OCI-LY3 (cell line): Measurements from ENCODE around the gene HTR1A.

Experiments
- H2AFZ ChIP-seq: fragments of 200-600, 300-600 bp; shearing (Covaris generic); 2 replicates; pipeline ENCODE4 v1.6.0; 2014; ENCODE audit warnings: antibody characterized with exemption, low read depth, low read length
- H3K27ac ChIP-seq: fragments of 200-600, 300-600 bp; sonication (generic); 2 replicates; pipeline ENCODE4 v1.5.1; 2014; ENCODE audit warnings: mild to moderate bottlenecking, low read length, moderate library complexity, mixed read lengths
- H3K27me3 ChIP-seq: fragments of 200-600, 300-600 bp; sonication (generic); 2 replicates; pipeline ENCODE4 v1.6.1; 2014; ENCODE audit warnings: low read depth, low read length, mixed read lengths
- H3K36me3 ChIP-seq: fragments of 200-600, 300-600 bp; sonication (generic); replicated peaks from 2 replicates; pipeline ENCODE3; 2014; ENCODE audit warnings: low read depth, low read length, mixed read lengths
- H3K4me1 ChIP-seq: fragments of 300-600, 200-600 bp; sonication (generic); 2 replicates; pipeline ENCODE4 v1.6.1; 2014; ENCODE audit warnings: low read length, mixed read lengths
- H3K4me2 ChIP-seq: fragments of 200-600, 300-600 bp; sonication (generic); 2 replicates; pipeline ENCODE4 v1.6.1; 2014; ENCODE audit warnings: low read length, mixed read lengths
- H3K4me3 ChIP-seq: fragments of 300-600, 200-600 bp; sonication (generic); 2 replicates; pipeline ENCODE4 v1.5.1; 2014; ENCODE audit warnings: antibody characterized with exemption, mild to moderate bottlenecking, low read length, moderate library complexity
- H3K79me2 ChIP-seq: fragments of 300-600, 200-600 bp; shearing (Covaris generic); 2 replicates; pipeline ENCODE4 v1.6.1; 2014; ENCODE audit warnings: mild to moderate bottlenecking, low read length, mixed read lengths
- H3K9ac ChIP-seq: fragments of 300-600, 200-600 bp; shearing (Covaris generic); 2 replicates; pipeline ENCODE4 v1.6.0; 2014; ENCODE audit warnings: mild to moderate bottlenecking, low read length, moderate library complexity
- H3K9me3 ChIP-seq: fragments of 200-600, 300-600 bp; shearing (Covaris generic); 2 replicates; pipeline ENCODE4 v1.6.1; 2014; ENCODE audit warnings: low read length, mixed read lengths; ENCODE audit not compliant: insufficient read depth
- H4K20me1 ChIP-seq: fragments of 200-600, 300-600 bp; sonication (generic); 2 replicates; pipeline ENCODE4 v1.6.1; 2016; ENCODE audit warnings: low read length, mixed read lengths; ENCODE audit not compliant: insufficient read depth
- CTCF ChIP-seq: fragments of 200-600, 300-600 bp; sonication (generic); IDR thresholded peaks from 2 replicates; pipeline ENCODE4 v1.5.1; 2014; ENCODE audit warnings: antibody characterized with exemption, low read length, low read depth
- EZH2phosphoT487 ChIP-seq: fragments of 200-600 bp; shearing (Covaris generic); IDR thresholded peaks from 2 replicates; pipeline ENCODE4 v1.6.1; 2018; ENCODE audit warnings: antibody characterized with exemption, mixed run types, low read depth

Gene HTR1A

GRCh38 chr5:63911871-63912270 lies 50.4 kb downstream of the HTR1A start:
- Histone ChIP-seq H3K4me2 (no peak overlapping the region), H3K9ac (no peak overlapping the region), H2AFZ (no peak overlapping the region), H3K4me1 (no peaks in the 10 kb centered on the region), H3K27me3 (no peaks in the 10 kb centered on the region), H3K27ac (no peak overlapping the region), H3K36me3 (no peaks in the 10 kb centered on the region), H4K20me1 (no peaks in the 10 kb centered on the region), H3K4me3 (no peak overlapping the region), H3K79me2 (no peaks in the 10 kb centered on the region), H3K9me3 (no peaks in the 10 kb centered on the region)
- TF ChIP-seq CTCF (no peak), EZH2phosphoT487 (no peak)
